Endothelial cell of umbilical vein (primary cell): ENCODE data around the gene EHMT1. TPM values are rescaled to one million over a fixed set of nuclear protein-coding genes. Genes with fewer than 3 reads are reported as not detected.

Experiments used
- BruUV-seq: library from RNA; stranded (reverse); fragments of 400-500 nt; replicated peaks from 2 replicates; lab custom pipeline; 2021; lab: Mats Ljungman, UMichigan
- CTCF ChIA-PET: fragments of 300-600, 350-600 bp; sonication (Branson Sonifier 250); formaldehyde crosslinking; loops from one replicate; lab custom pipeline; 2021; ENCODE audit warnings: antibody characterized with exemption, inconsistent platforms; lab: Charles Lee
- POLR2A ChIA-PET: fragments of 300-600, 350-600 bp; sonication (Branson Sonifier 250); formaldehyde crosslinking; loops from one replicate; lab custom pipeline; 2021; ENCODE audit warnings: antibody characterized with exemption, inconsistent platforms; lab: Charles Lee
- DNase-seq: peaks from one replicate; pipeline ENCODE4 v3.0.0-alpha.2; 2011; ENCODE audit warnings: low read depth, low spot score
- FAIRE-seq: peaks from 2 replicates; lab custom pipeline; 2011; peaks lifted over from hg19 to GRCh38; lab: Jason Lieb, UNC
- H2AFZ ChIP-seq: 2 replicates; pipeline ENCODE4 v1.6.0; 2012; ENCODE audit warnings: low read depth, low read length, control low read depth, inconsistent platforms
- H3K27ac ChIP-seq: 2 replicates; pipeline ENCODE4 v1.5.1; 2011; ENCODE audit warnings: low read depth, mild to moderate bottlenecking, control low read depth, low read length, moderate library complexity; ENCODE audit not compliant: insufficient read depth
- H3K27me3 ChIP-seq, 2 experiments: 2 replicates each; pipeline versions ENCODE4 v1.6.0 to v1.6.1; 2011; ENCODE audit warnings: low read length in 2 of 2, mixed read lengths in 1 of 2; ENCODE audit not compliant: control insufficient read depth in 2 of 2, insufficient read depth in 2 of 2
- H3K36me3 ChIP-seq, 2 experiments: 2 replicates in 1 of 2; 3 replicates in 1 of 2; pipeline ENCODE4 v1.5.1; 2011; ENCODE audit warnings: low read length in 2 of 2, mild to moderate bottlenecking in 1 of 2, moderate library complexity in 1 of 2; ENCODE audit not compliant: control insufficient read depth in 2 of 2, insufficient read depth in 2 of 2; ENCODE audit errors: extremely low read depth in 1 of 2
- H3K4me1 ChIP-seq: 3 replicates; pipeline ENCODE4 v1.5.1; 2011; ENCODE audit warnings: mild to moderate bottlenecking, low read length; ENCODE audit not compliant: control insufficient read depth, insufficient read depth; ENCODE audit errors: extremely low read depth
- H3K4me2 ChIP-seq: 2 replicates; pipeline ENCODE4 v1.6.1; 2011; ENCODE audit warnings: low read length, control low read depth, mixed read lengths; ENCODE audit not compliant: insufficient read depth
- H3K4me3 ChIP-seq, 3 experiments: fragments of 200-600 bp in 1 of 3; sonication (generic), shearing (Covaris generic) in 1 of 3; replicated peaks in 1 of 3; 2 replicates each; pipeline ENCODE4 v1.5.1; 2011 to 2016; ENCODE audit warnings: control low read depth in 3 of 3, low read length in 3 of 3, mild to moderate bottlenecking in 2 of 3, inconsistent platforms in 1 of 3, low read depth in 1 of 3, moderate library complexity in 1 of 3; ENCODE audit not compliant: insufficient read depth in 1 of 3
- H3K79me2 ChIP-seq: 2 replicates; pipeline ENCODE4 v1.6.0; 2012; ENCODE audit warnings: low read length, inconsistent platforms; ENCODE audit not compliant: control insufficient read depth, insufficient read depth
- H3K9ac ChIP-seq: replicated peaks from 2 replicates; pipeline ENCODE3; 2011; ENCODE audit warnings: low read length, control low read depth; ENCODE audit not compliant: insufficient read depth; ENCODE audit errors: extremely low read depth
- H3K9me1 ChIP-seq: replicated peaks from 3 replicates; pipeline ENCODE4 v1.6.0; 2011; ENCODE audit warnings: mild to moderate bottlenecking, low read length; ENCODE audit not compliant: control insufficient read depth, insufficient read depth; ENCODE audit errors: extremely low read depth
- H3K9me3 ChIP-seq: replicated peaks from 2 replicates; pipeline ENCODE4 v1.5.1; 2012; ENCODE audit warnings: low read length, inconsistent platforms; ENCODE audit not compliant: control insufficient read depth, insufficient read depth
- H4K20me1 ChIP-seq: replicated peaks from 2 replicates; pipeline ENCODE3; 2011; ENCODE audit warnings: mild to moderate bottlenecking, low read length; ENCODE audit not compliant: control insufficient read depth, insufficient read depth; ENCODE audit errors: extremely low read depth
- EZH2 ChIP-seq: IDR thresholded peaks from 2 replicates; pipeline ENCODE4 v1.6.1; 2012; ENCODE audit warnings: borderline replicate concordance, low read depth, mild to moderate bottlenecking, moderate library complexity, low read length, inconsistent platforms; ENCODE audit not compliant: severe bottlenecking
- FOS ChIP-seq: IDR thresholded peaks from 2 replicates; pipeline ENCODE4 v1.6.1; 2011; ENCODE audit warnings: mild to moderate bottlenecking, low read length, moderate library complexity, borderline replicate concordance; ENCODE audit not compliant: insufficient read depth
- GATA2 ChIP-seq: IDR thresholded peaks from 2 replicates; pipeline ENCODE4 v1.7.0; 2011; ENCODE audit warnings: low read depth, mild to moderate bottlenecking, moderate library complexity, mixed read lengths, low read length; ENCODE audit not compliant: insufficient read length, insufficient read depth
- JUN ChIP-seq: IDR thresholded peaks from 2 replicates; pipeline ENCODE4 v1.6.1; 2011; ENCODE audit warnings: borderline replicate concordance, low read depth; ENCODE audit not compliant: insufficient read length, insufficient read depth
- MYC ChIP-seq: IDR thresholded peaks from one replicate; pipeline ENCODE4 v1.6.1; 2011; ENCODE audit warnings: mild to moderate bottlenecking, low read depth, low read length
- POLR2A ChIP-seq: IDR thresholded peaks from 2 replicates; pipeline ENCODE4 v1.6.1; 2012; ENCODE audit warnings: low read depth, mild to moderate bottlenecking, control low read depth, low read length
- POLR2AphosphoS5 ChIP-seq: IDR thresholded peaks from 2 replicates; pipeline ENCODE4 v1.6.1; 2012; ENCODE audit warnings: low read depth, mild to moderate bottlenecking, control low read depth, low read length, moderate library complexity; ENCODE audit not compliant: insufficient read depth
- dilution Hi-C: fragments of 300-500 bp; cut with MboI; formaldehyde crosslinking; loops from one replicate; pipeline ENCODE4 v1.15.0; 2019; ENCODE audit warnings: low sequenced_read_pairs; ENCODE audit not compliant: extremely low pct_ligation_motif_present
- intact Hi-C: fragments of 100-400 bp; cut with micrococcal nuclease; formaldehyde crosslinking; loops from one replicate; pipeline ENCODE4 v1.10.0; 2022
- polyA plus RNA-seq, 4 experiments: library from polyadenylated mRNA; depleted of rRNA in 3 of 4; stranded (reverse) in 3 of 4; unstranded in 1 of 4; fragments of >200 nt; gene quantifications; 2 replicates each; pipeline versions ENCODE4 v1.2.1 to v1.2.3, GENCODE V29; 2011 to 2012; ENCODE audit warnings: missing spikeins in 1 of 4
- total RNA-seq: library from RNA; stranded (reverse); gene quantifications from 2 replicates; pipeline ENCODE4 v1.2.3, GENCODE V29; 2021
- TF ChIP-seq, protein P1 (sequence below): IDR thresholded peaks from 2 replicates; pipeline ENCODE4 v1.6.1; 2011; ENCODE audit not compliant: insufficient read depth, insufficient read length
- TF ChIP-seq, protein P2 (sequence below), 2 donors: IDR thresholded peaks; 1 replicate in 1 of 2; 2 replicates in 1 of 2; pipeline ENCODE4 v1.5.1; 2011; ENCODE audit warnings: low read length in 2 of 2, mild to moderate bottlenecking in 2 of 2, moderate library complexity in 2 of 2, control low read depth in 1 of 2, inconsistent platforms in 1 of 2, low read depth in 1 of 2; ENCODE audit not compliant: insufficient read depth in 1 of 2; ENCODE audit errors: extremely low read depth in 1 of 2

EHMT1 gene
- total and polyA plus RNA-seq, 2 donors (not counting 3 experiments of a cell fraction or from before 2014, with no cell fraction given) = 48.2 to 104 TPM

DNA sequence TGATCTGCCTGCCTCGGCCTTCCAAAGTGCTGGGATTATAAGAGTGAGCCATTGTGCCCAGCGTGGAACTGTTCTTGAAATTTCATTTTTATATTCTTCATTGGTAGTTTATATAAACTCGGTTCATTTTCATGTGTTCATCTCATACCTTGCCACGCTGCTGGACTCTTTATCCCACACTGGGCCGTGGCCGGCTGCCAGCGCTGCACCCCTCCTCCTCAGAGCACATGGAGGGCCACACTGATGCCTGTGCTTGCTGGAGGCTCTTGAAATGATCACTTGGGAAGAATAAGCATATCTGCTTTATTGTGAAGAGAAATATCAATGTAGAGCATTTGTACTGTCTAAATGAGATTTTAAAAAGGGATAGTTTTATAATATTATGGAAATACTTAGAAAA lies 69.5 kb downstream of the EHMT1 start:
- Histone ChIP-seq H3K9me3 (no peaks in the 10 kb centered on the region), H4K20me1 (peaks cover 8% of the 10 kb centered on the region), H3K4me2 (no peak overlapping the region), H3K9me1 (no peaks in the 10 kb centered on the region), H3K27me3 (no peaks in the 10 kb centered on the region), H2AFZ (no peak overlapping the region), H3K27ac (no peak overlapping the region), H3K4me3 (no peak overlapping the region), H3K36me3 (no peaks in the 10 kb centered on the region), H3K9ac (no peak overlapping the region), H3K4me1 (peaks cover 7% of the 10 kb centered on the region), H3K79me2 (peaks cover 89% of the 10 kb centered on the region)
- POLR2A ChIA-PET = no interaction called here
- CTCF ChIA-PET = interaction anchor here (1.4 to 2.2 kb wide), 2 partner anchors 14 to 16 kb away, joined by 7 read pairs; no protein-coding TSS in a partner anchor
- dilution Hi-C loops = no loop called here
- TF ChIP-seq FOS (no peak), POLR2A (no peak), EZH2 (no peak), MYC (no peak), GATA2 (no peak), POLR2AphosphoS5 (no peak), JUN (no peak)
- TF ChIP-seq, protein P1, sequence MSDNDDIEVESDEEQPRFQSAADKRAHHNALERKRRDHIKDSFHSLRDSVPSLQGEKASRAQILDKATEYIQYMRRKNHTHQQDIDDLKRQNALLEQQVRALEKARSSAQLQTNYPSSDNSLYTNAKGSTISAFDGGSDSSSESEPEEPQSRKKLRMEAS = no peak
- TF ChIP-seq, protein P2, sequence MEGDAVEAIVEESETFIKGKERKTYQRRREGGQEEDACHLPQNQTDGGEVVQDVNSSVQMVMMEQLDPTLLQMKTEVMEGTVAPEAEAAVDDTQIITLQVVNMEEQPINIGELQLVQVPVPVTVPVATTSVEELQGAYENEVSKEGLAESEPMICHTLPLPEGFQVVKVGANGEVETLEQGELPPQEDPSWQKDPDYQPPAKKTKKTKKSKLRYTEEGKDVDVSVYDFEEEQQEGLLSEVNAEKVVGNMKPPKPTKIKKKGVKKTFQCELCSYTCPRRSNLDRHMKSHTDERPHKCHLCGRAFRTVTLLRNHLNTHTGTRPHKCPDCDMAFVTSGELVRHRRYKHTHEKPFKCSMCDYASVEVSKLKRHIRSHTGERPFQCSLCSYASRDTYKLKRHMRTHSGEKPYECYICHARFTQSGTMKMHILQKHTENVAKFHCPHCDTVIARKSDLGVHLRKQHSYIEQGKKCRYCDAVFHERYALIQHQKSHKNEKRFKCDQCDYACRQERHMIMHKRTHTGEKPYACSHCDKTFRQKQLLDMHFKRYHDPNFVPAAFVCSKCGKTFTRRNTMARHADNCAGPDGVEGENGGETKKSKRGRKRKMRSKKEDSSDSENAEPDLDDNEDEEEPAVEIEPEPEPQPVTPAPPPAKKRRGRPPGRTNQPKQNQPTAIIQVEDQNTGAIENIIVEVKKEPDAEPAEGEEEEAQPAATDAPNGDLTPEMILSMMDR (IDR thresholded peaks at IDR 0.05; ENCODE audit: extremely low read depth in 1 of 2, insufficient read depth in 1 of 2, low read depth in 1 of 2, low read length in 2 of 2) = no peak
- FAIRE-seq (no peak), DNase-seq (no peak)
- BruUV-seq = no TSS peak
- intact Hi-C loops = no loop called here
